Gastrocnemius medialis (tissue), 4 donors: ENCODE measurements around the gene MXRA8. TPM values are rescaled to one million over a fixed set of nuclear protein-coding genes. Genes with fewer than 3 reads are reported as not detected.

Experiments used
- ATAC-seq, 2 donors: fragments of 150-250 bp; one replicate each; pipeline ENCODE4 v1.9.1; 2016
- DNase-seq, 2 donors: peaks; one replicate each; pipeline ENCODE4 v3.0.0-alpha.2; 2019
- H3K27ac ChIP-seq, 4 donors: fragments of 200-600 bp; sonication (generic); 1 replicate in 1 of 4; 2 replicates in 3 of 4; pipeline ENCODE4 v1.5.1; 2016 to 2018; ENCODE audit warnings: mild to moderate bottlenecking in 2 of 4, moderate library complexity in 1 of 4
- H3K27me3 ChIP-seq, 3 donors: fragments of 200-600 bp; sonication (generic) in 2 of 3; 1 replicate in 1 of 3; 2 replicates in 2 of 3; pipeline versions ENCODE4 v1.5.1 to v1.6.0; 2016 to 2019; ENCODE audit warnings: mild to moderate bottlenecking in 1 of 3, moderate library complexity in 1 of 3
- H3K36me3 ChIP-seq, 2 donors: fragments of 200-600 bp; sonication (generic) in 1 of 2; one replicate each; pipeline ENCODE4 v1.5.1; 2017 to 2018
- H3K4me1 ChIP-seq, 2 donors: fragments of 200-600 bp; sonication (generic) in 1 of 2; one replicate each; pipeline ENCODE4 v1.5.1; 2016 to 2017; ENCODE audit warnings: mild to moderate bottlenecking in 2 of 2
- H3K4me3 ChIP-seq, 4 donors: fragments of 200-600 bp; sonication (generic) in 3 of 4; 1 replicate in 1 of 4; 2 replicates in 3 of 4; pipeline ENCODE4 v1.5.1; 2016 to 2019; ENCODE audit warnings: mild to moderate bottlenecking in 2 of 4
- H3K9me3 ChIP-seq, 3 donors: fragments of 200-600 bp; sonication (generic) in 2 of 3; 1 replicate in 1 of 3; 2 replicates in 2 of 3; pipeline ENCODE4 v1.5.1; 2016 to 2019
- CTCF ChIP-seq, 5 experiments: fragments of 450-650 bp in 3 of 5; fragments of 200-600 bp in 2 of 5; sonication (generic) in 2 of 5; IDR thresholded peaks in 4 of 5; conservative IDR thresholded peaks in 1 of 5; 1 replicate in 4 of 5; 2 replicates in 1 of 5; pipeline ENCODE4 v1.5.1; 2016 to 2019; ENCODE audit warnings: antibody characterized with exemption in 5 of 5, mild to moderate bottlenecking in 3 of 5, moderate library complexity in 3 of 5
- POLR2A ChIP-seq, 2 donors: fragments of 450-650 bp; IDR thresholded peaks; one replicate each; pipeline ENCODE4 v1.6.1; 2017; ENCODE audit warnings: antibody characterized with exemption in 2 of 2, mild to moderate bottlenecking in 2 of 2, moderate library complexity in 2 of 2
- in situ Hi-C, 4 donors: fragments of 200-750 bp; cut with MboI; loops; one replicate each; pipeline versions ENCODE4 v1.15.0 to v1.8.0; 2017; ENCODE audit warnings: low sequenced_read_pairs in 4 of 4
- intact Hi-C: fragments of 100-400 bp; cut with DNase I; formaldehyde crosslinking; loops from one replicate; pipeline ENCODE4 v1.15.1; 2023; ENCODE audit warnings: low total_unique reads
- total RNA-seq, 4 donors: library from RNA; depleted of rRNA; stranded (reverse); fragments of >200 nt; gene quantifications; one replicate each; pipeline versions ENCODE4 v1.1.0 to v1.2.3, GENCODE V29; 2016

MXRA8 gene
- total RNA-seq, 4 donors from 2014 or later, result 13.9 to 41.9 (median 34.2) TPM

GRCh38 chr1:1356166-1356795 lies 2.1 kb downstream of the MXRA8 start:
- peak overlapping the region in 2 of 4 donors; percentile 47 to 54 for H3K4me3 ChIP-seq
- no peaks in the 10 kb centered on the region for H3K9me3 ChIP-seq
- TF ChIP-seq CTCF (IDR thresholded peaks at IDR 0.05 in 4 of 5, conservative IDR thresholded peaks at IDR 0.05 in 1 of 5) (no peak), POLR2A (IDR thresholded peaks at IDR 0.05) (no peak)
- DNase-seq (peak in 1 of 2 donors; percentile 19), ATAC-seq (no peak)
- in situ Hi-C loops (no loop called here), intact Hi-C loops (no loop called here)
- H3K36me3 ChIP-seq, result no peaks in the 10 kb centered on the region
- peaks cover 21 to 48% of the 10 kb centered on the region in 2 donors for H3K4me1 ChIP-seq
- H3K27me3 ChIP-seq, result peaks cover 21 to 44% (median 37%) of the 10 kb centered on the region in 3 donors
- peak overlapping the region; percentile 65 to 80 (median 72) for H3K27ac ChIP-seq

DNA sequence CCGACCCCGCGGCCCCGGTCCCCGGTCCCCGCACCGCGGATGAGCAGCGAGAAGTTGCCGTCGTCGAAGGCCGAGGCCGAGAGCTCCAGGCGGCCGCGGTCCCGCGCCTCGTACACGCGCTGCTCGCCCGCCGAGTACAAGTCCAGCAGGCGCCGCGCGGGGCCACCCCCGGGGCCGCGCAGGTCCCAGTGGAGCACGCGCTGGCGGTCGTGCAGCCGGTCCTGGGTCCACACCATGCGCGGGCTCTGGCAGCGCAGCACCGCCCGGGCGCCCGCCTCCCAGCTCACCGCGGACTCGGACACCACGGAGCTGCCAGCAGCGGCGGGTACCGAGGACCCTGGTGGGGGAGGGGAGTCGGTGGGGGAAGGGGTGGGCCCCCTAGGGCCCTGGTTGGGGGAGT lies 2.9 kb downstream of the MXRA8 start:
- no peak for ATAC-seq
- H3K27me3 ChIP-seq, result peaks cover 13 to 37% (median 28%) of the 10 kb centered on the region in 3 donors
- no peaks in the 10 kb centered on the region for H3K9me3 ChIP-seq
- H3K27ac ChIP-seq, result peak overlapping the region; percentile 2 to 80 (median 48)
- peak overlapping the region in 1 of 4 donors; percentile 20 for H3K4me3 ChIP-seq
- in situ Hi-C loops, result no loop called here
- intact Hi-C loops, result no loop called here
- no peak for TF ChIP-seq CTCF (IDR thresholded peaks at IDR 0.05 in 4 of 5, conservative IDR thresholded peaks at IDR 0.05 in 1 of 5)
- no peak for TF ChIP-seq POLR2A (IDR thresholded peaks at IDR 0.05)
- DNase-seq, result no peak
- H3K4me1 ChIP-seq, result peaks cover 13 to 43% of the 10 kb centered on the region in 2 donors
- H3K36me3 ChIP-seq, result no peaks in the 10 kb centered on the region

- Histone ChIP-seq H3K9me3 (no peaks in the 10 kb centered on the region), H3K4me3 (no peak overlapping the region), H3K27ac (peak overlapping the region in 2 of 4 donors; percentile 9 to 28), H3K4me1 (peaks cover 13 to 38% of the 10 kb centered on the region in 2 donors), H3K36me3 (no peaks in the 10 kb centered on the region), H3K27me3 (peaks cover 8 to 33% (median 28%) of the 10 kb centered on the region in 3 donors)
- TF ChIP-seq POLR2A (IDR thresholded peaks at IDR 0.05) (no peak), CTCF (IDR thresholded peaks at IDR 0.05 in 4 of 5, conservative IDR thresholded peaks at IDR 0.05 in 1 of 5) (no peak)
- in situ Hi-C loops, result no loop called here
- ATAC-seq, result no peak
- intact Hi-C loops, result loop anchor here (1.0 kb wide), 1 partner anchor 18 kb away; no protein-coding TSS in a partner anchor
- DNase-seq, result peak in 1 of 2 donors; percentile 12
Measured at GRCh38 chr1:1354271-1355247, 3.8 kb downstream of the MXRA8 start.

DNA sequence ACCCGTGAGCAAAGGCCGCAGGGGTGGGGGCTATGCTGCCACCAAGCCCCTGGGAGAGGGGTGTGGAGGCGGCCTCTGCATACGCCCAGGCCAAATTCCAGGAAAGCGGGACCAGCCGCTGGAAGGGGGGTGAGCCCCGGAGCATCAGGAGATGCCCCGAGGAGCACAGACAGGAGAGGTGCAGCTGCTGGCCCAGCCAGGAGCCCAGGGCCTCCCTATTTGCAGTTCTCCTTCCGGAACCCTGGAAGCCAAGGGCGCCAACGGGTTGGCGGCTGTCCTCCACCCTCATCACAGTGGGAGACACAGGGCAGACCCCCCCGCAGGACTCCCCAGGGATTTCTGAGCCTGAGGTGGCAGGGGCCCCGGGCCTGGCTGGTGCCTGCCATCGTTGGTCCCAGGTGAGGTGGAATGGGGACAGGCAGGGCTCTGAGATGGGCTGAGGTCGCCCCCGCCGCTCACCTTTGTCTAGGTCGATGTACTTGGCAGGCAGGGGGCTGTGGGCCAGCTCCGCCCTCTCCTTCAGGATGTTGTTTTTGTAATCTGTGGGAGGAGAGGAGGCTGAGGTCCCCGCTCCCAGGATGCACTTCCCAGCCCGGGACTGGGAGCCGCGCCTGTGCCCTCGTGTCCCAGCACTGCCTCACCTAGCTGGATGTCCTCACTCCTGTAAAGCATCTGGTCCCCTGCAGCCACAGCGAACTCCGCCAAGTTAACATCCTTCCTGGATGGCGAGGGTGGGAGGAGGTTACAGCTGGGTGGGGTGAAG lies 4.8 kb downstream of the MXRA8 start:
- Histone ChIP-seq H3K4me3 (no peak overlapping the region), H3K27ac (peak overlapping the region; percentile 11 to 67 (median 46)), H3K4me1 (peaks cover 13 to 32% of the 10 kb centered on the region in 2 donors), H3K27me3 (peaks cover 0 to 25% (median 25%) of the 10 kb centered on the region in 3 donors), H3K36me3 (no peaks in the 10 kb centered on the region), H3K9me3 (no peaks in the 10 kb centered on the region)
- TF ChIP-seq POLR2A (IDR thresholded peaks at IDR 0.05), result no peak
- in situ Hi-C loops, result no loop called here
- ATAC-seq, result no peak
- intact Hi-C loops, result loop anchor here (1.0 kb wide), 1 partner anchor 19 kb away; no protein-coding TSS in a partner anchor
- DNase-seq, result peak in 1 of 2 donors; percentile 17
